Prostate gland (tissue), 2 donors: ENCODE results near the gene ATP2A1. TPM values are rescaled to one million over a fixed set of nuclear protein-coding genes. Genes with fewer than 3 reads are reported as not detected.
A peak's percentile ranks its signal among the peaks of the same experiment; 100 is the strongest.
"Not testable (repeated sequence)": the region's sequence is repeated elsewhere in the genome, so short reads cannot be mapped to it uniquely, and the experiment has no call there.

ENCODE experiments used
- DNase-seq: peaks from one replicate; pipeline ENCODE4 v3.0.0-alpha.2; 2019; ENCODE audit warnings: low spot score
- H3K27ac ChIP-seq, 2 donors: fragments of 200-600 bp; sonication (generic); 2 replicates each; pipeline ENCODE4 v1.5.1; 2017 to 2019
- H3K27me3 ChIP-seq: fragments of 200-600 bp; sonication (generic); replicated peaks from 2 replicates; pipeline ENCODE4 v1.5.1; 2019; ENCODE audit not compliant: insufficient read depth
- H3K36me3 ChIP-seq, 2 donors: fragments of 200-600 bp; sonication (generic); 1 replicate in 1 of 2; 2 replicates in 1 of 2; pipeline versions ENCODE4 v1.5.1 to v1.8.1; 2017 to 2019
- H3K4me1 ChIP-seq: fragments of 200-600 bp; sonication (generic); replicated peaks from 2 replicates; pipeline ENCODE4 v1.5.1; 2019
- H3K4me3 ChIP-seq, 2 donors: fragments of 200-600 bp; sonication (generic); 2 replicates each; pipeline ENCODE4 v1.5.1; 2017 to 2019
- H3K9me3 ChIP-seq: fragments of 200-600 bp; sonication (generic); 2 replicates; pipeline ENCODE4 v1.5.1; 2017
- POLR2A ChIP-seq: fragments of 450-650 bp; IDR thresholded peaks from one replicate; pipeline ENCODE4 v1.6.1; 2016; ENCODE audit warnings: antibody characterized with exemption, mild to moderate bottlenecking
- POLR2AphosphoS5 ChIP-seq: sonication (generic); formaldehyde crosslinking; IDR thresholded peaks from one replicate; pipeline ENCODE4 v1.6.1; 2017; ENCODE audit warnings: antibody characterized with exemption
- WGBS: methylation state at CpG from one replicate; pipeline ENCODE4 v1.1.5; 2018; 5-methylcytosine and 5-hydroxymethylcytosine counted together
- intact Hi-C: fragments of 100-400 bp; cut with DNase I; formaldehyde crosslinking; loops from one replicate; pipeline ENCODE4 v1.14.2; 2022
- total RNA-seq, 2 donors: library from RNA; depleted of rRNA; stranded (reverse); fragments of >200 nt; gene quantifications; one replicate each; pipeline ENCODE4 v1.1.0, GENCODE V29; 2016
- TF ChIP-seq, protein P1 (sequence below), 4 experiments: fragments of 200-600 bp in 2 of 4; fragments of 450-650 bp in 2 of 4; sonication (generic) in 2 of 4; IDR thresholded peaks; 1 replicate in 3 of 4; 2 replicates in 1 of 4; pipeline ENCODE4 v1.5.1; 2016 to 2019; ENCODE audit warnings: antibody characterized with exemption in 4 of 4, mild to moderate bottlenecking in 2 of 4, moderate library complexity in 2 of 4

The ATP2A1 gene
- total RNA-seq, 2 donors from 2014 or later, result 1.5 to 3.1 TPM

DNA sequence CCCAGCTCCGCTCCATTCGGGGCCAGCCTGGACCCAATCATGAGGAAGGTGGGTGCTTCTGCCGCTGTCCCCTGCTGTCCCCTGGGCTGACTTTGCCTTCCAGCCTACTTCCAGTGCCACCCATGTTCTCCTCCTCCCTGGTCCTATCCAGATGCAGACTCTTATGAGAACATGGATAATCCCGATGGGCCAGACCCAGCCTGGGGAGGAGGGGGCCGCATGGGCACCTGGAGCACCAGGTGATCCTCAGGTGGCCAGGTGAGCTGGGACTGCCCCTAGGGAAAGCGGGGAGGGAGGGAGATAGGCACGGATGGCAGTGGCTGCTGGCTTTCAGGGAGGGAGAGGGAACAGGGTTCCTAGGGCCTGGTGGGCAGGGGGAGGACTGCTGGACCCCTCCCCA, 60.4 kb downstream of the ATP2A1 start:
- Histone ChIP-seq H3K27me3 (no peaks in the 10 kb centered on the region), H3K9me3 (no peaks in the 10 kb centered on the region), H3K27ac (no peak overlapping the region), H3K4me1 (no peaks in the 10 kb centered on the region), H3K4me3 (no peak overlapping the region), H3K36me3 (no peaks in the 10 kb centered on the region)
- TF ChIP-seq, protein P1, sequence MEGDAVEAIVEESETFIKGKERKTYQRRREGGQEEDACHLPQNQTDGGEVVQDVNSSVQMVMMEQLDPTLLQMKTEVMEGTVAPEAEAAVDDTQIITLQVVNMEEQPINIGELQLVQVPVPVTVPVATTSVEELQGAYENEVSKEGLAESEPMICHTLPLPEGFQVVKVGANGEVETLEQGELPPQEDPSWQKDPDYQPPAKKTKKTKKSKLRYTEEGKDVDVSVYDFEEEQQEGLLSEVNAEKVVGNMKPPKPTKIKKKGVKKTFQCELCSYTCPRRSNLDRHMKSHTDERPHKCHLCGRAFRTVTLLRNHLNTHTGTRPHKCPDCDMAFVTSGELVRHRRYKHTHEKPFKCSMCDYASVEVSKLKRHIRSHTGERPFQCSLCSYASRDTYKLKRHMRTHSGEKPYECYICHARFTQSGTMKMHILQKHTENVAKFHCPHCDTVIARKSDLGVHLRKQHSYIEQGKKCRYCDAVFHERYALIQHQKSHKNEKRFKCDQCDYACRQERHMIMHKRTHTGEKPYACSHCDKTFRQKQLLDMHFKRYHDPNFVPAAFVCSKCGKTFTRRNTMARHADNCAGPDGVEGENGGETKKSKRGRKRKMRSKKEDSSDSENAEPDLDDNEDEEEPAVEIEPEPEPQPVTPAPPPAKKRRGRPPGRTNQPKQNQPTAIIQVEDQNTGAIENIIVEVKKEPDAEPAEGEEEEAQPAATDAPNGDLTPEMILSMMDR (IDR thresholded peaks at IDR 0.05), result no peak
- TF ChIP-seq POLR2A (no peak), POLR2AphosphoS5 (no peak)
- no peak for DNase-seq
- intact Hi-C loops, result no loop called here
- WGBS, result 81% methylated on average over 7 of the region's 7 CpGs

DNA sequence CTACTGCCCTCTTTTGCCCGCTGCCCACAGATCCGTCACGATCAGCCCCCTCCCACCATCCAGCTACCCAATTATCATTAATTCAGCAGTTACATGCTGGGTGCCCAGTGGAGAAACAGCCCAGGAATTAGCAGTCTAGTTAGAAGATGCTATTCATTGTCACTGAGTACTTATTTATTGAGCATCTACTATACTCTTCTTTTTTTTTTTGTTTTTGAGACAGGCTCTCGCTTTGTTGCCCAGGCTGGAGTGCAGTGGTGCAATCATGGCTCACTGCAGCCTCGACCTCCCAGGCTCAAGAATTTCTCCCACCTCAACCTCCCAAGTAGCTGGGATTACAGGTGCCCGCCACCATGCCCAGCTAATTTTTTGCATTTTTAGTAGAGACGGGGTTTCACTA, 61.5 kb downstream of the ATP2A1 start:
- WGBS, result 92% methylated on average over 7 of the region's 7 CpGs
- H3K4me3 ChIP-seq, DNase-seq, H3K27me3 ChIP-seq, H3K36me3 ChIP-seq, intact Hi-C loops, H3K27ac ChIP-seq, H3K4me1 ChIP-seq, H3K9me3 ChIP-seq: not testable (repeated sequence)

DNA sequence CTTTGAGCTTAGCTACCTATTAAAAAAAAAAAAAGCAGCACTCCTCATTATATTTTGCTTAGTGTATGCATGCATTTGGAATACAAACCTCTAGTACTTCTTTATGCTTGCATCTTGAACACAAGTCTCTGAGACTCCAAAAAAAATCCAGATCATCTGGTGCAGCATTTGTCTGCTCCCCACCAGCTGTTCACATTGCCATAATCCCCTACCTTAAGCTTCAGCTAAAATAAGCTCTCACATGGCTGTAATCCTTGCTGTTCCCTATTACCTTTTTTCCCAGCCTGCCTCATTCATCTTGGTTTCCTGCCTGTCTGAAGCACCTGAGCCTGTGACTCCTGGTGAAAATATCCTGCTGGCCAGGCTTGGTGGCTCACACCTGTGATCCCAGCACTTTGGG, 65.0 kb downstream of the ATP2A1 start:
- no peak overlapping the region for H3K27ac ChIP-seq
- intact Hi-C loops, result no loop called here

DNA sequence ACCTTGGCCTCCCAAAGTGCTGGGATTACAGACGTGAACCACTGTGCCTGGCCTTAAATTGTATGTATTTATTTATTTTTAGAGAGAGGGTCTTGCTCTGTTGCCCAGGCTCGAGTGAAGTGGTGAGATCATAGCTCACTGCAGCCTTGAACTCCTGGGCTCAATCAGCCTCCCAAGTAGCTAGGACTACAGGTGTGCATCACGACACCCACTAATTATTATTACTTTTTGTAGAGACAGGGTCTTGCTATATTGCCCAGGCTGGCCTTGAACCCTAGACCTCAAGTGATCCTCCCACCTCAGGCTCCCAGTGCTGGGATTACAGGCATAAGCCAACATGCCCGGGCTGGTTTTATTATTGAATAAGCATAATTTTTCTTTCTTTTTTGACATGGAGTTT, 68.4 kb downstream of the ATP2A1 start:
- H3K9me3 ChIP-seq, result no peaks in the 10 kb centered on the region
- WGBS, result 81% methylated on average over 4 of the region's 4 CpGs
- TF ChIP-seq, protein P1 (IDR thresholded peaks at IDR 0.05), result no peak
- TF ChIP-seq POLR2AphosphoS5 (no peak), POLR2A (no peak)
- no peak for DNase-seq
- intact Hi-C loops, result loop anchor here (5.0 kb wide), 2 partner anchors 84 to 124 kb away; partner anchors contain the start of genes ATXN2L and SH2B1
- H3K27me3 ChIP-seq, result no peaks in the 10 kb centered on the region
- no peak overlapping the region for H3K4me3 ChIP-seq
- H3K4me1 ChIP-seq, result no peaks in the 10 kb centered on the region
- H3K36me3 ChIP-seq, result no peaks in the 10 kb centered on the region
- no peak overlapping the region for H3K27ac ChIP-seq

More for the DNA sequence above, 65.0 kb downstream of the ATP2A1 start:
- TF ChIP-seq POLR2AphosphoS5, result no peak
- no peak for TF ChIP-seq POLR2A
- TF ChIP-seq, protein P1 (IDR thresholded peaks at IDR 0.05), result no peak
- Histone ChIP-seq H3K27me3 (no peaks in the 10 kb centered on the region), H3K36me3 (no peaks in the 10 kb centered on the region), H3K4me3 (no peak overlapping the region), H3K4me1 (no peaks in the 10 kb centered on the region), H3K9me3 (no peaks in the 10 kb centered on the region)
- DNase-seq, result no peak

DNA sequence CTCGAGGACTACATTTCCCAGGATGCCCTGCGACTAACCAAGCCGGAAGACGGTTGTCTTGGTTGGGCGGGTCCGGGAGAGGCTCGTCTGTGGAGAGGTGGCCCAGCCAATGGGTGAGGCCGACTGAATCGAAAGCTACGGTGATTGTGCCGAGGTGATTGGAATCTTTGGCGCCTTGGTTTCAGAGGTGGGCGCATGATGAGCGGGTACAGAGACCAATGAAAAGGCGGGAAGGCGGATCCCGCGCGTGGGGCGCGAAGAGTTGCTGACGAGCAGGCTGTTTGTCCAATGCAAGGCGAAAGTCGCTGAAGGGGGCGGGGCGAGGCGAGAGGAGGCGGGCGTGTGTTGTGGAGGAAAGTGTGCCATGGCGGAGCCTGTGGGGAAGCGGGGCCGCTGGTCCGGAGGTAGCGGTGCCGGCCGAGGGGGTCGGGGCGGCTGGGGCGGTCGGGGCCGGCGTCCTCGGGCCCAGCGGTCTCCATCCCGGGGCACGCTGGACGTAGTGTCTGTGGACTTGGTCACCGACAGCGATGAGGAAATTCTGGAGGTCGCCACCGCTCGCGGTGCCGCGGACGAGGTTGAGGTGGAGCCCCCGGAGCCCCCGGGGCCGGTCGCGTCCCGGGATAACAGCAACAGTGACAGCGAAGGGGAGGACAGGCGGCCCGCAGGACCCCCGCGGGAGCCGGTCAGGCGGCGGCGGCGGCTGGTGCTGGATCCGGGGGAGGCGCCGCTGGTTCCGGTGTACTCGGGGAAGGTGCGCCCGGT, 72.5 kb downstream of the ATP2A1 start, which contains the start of gene NFATC2IP:
NFATC2IP (plus strand) TSS at position 290 of the 762 bp plus-strand sequence; CDS start at position 365, 75 bp downstream.
- TF ChIP-seq POLR2AphosphoS5, result peak; percentile 99
- TF ChIP-seq POLR2A, result peak; percentile 73
- TF ChIP-seq, protein P1 (IDR thresholded peaks at IDR 0.05), result peak in 1 of 4 experiments; percentile 2
- peak; percentile 100 for DNase-seq
- no peaks in the 10 kb centered on the region for H3K27me3 ChIP-seq
- H3K27ac ChIP-seq, result peak within 1 kb of the TSS; percentile 62 to 76
- no peaks in the 10 kb centered on the region for H3K9me3 ChIP-seq
- no peaks in the 10 kb centered on the region for H3K36me3 ChIP-seq
- no peaks in the 10 kb centered on the region for H3K4me1 ChIP-seq
- peak within 1 kb of the TSS; percentile 73 to 97 for H3K4me3 ChIP-seq
- 1% methylated on average over 78 of the region's 79 CpGs for WGBS
- intact Hi-C loops, result no loop called here
